CD8-positive, alpha-beta memory T cell (primary cell): ENCODE data around the gene ORAI1. TPM values are rescaled to one million over a fixed set of nuclear protein-coding genes. Genes with fewer than 3 reads are reported as not detected.
"Not testable (repeated sequence)": the region's sequence is repeated elsewhere in the genome, so short reads cannot be mapped to it uniquely, and the experiment has no call there.

Experiments
- CTCF ChIA-PET: fragments of 350-600 bp; sonication (Branson Sonifier 250); formaldehyde crosslinking; loops from one replicate; lab custom pipeline; 2021; ENCODE audit warnings: antibody characterized with exemption; lab: Charles Lee
- POLR2A ChIA-PET: fragments of 350-600 bp; sonication (Branson Sonifier 250); formaldehyde crosslinking; loops from one replicate; lab custom pipeline; 2021; ENCODE audit warnings: antibody characterized with exemption; lab: Charles Lee
- DNase-seq, 5 donors: peaks; one replicate each; pipeline versions ENCODE4 v3.0.0 to v3.0.0-alpha.2; 2020 to 2022; ENCODE audit warnings: mixed read lengths in 1 of 5
- H3K27ac ChIP-seq: one replicate; pipeline ENCODE4 v1.7.0; 2013; ENCODE audit warnings: low read depth, mild to moderate bottlenecking, low read length, moderate library complexity
- H3K27me3 ChIP-seq: 2 replicates; pipeline ENCODE4 v1.7.0; 2013; ENCODE audit warnings: low read length, mild to moderate bottlenecking; ENCODE audit not compliant: insufficient read depth, poor library complexity, severe bottlenecking
- H3K36me3 ChIP-seq: 2 replicates; pipeline ENCODE4 v1.7.0; 2013; ENCODE audit warnings: mild to moderate bottlenecking, low read length, moderate library complexity; ENCODE audit not compliant: insufficient read depth
- H3K4me1 ChIP-seq: 2 replicates; pipeline ENCODE4 v1.7.0; 2013; ENCODE audit warnings: mild to moderate bottlenecking, low read length, moderate library complexity; ENCODE audit not compliant: insufficient read depth
- H3K4me3 ChIP-seq: 2 replicates; pipeline ENCODE4 v1.7.0; 2013; ENCODE audit warnings: mild to moderate bottlenecking, low read length
- H3K9me3 ChIP-seq: 2 replicates; pipeline ENCODE4 v1.7.0; 2013; ENCODE audit warnings: mild to moderate bottlenecking, low read length
- H3K27ac Mint-ChIP-seq, 8 donors: one replicate each; pipeline ENCODE4 v1.8.0; 2020 to 2021; ENCODE audit warnings: mixed read lengths in 8 of 8, mild to moderate bottlenecking in 6 of 8, inconsistent platforms in 3 of 8, moderate library complexity in 3 of 8
- H3K27me3 Mint-ChIP-seq, 2 donors: one replicate each; pipeline ENCODE4 v1.8.0; 2020 to 2021; ENCODE audit warnings: mixed read lengths in 2 of 2, mild to moderate bottlenecking in 1 of 2, moderate library complexity in 1 of 2
- H3K36me3 Mint-ChIP-seq, 3 donors: one replicate each; pipeline ENCODE4 v1.8.0; 2020 to 2021; ENCODE audit warnings: mixed read lengths in 3 of 3, inconsistent platforms in 1 of 3, mild to moderate bottlenecking in 1 of 3
- H3K4me1 Mint-ChIP-seq, 3 donors: one replicate each; pipeline ENCODE4 v1.8.0; 2020 to 2021; ENCODE audit warnings: mixed read lengths in 3 of 3, inconsistent platforms in 1 of 3, mild to moderate bottlenecking in 1 of 3
- H3K4me3 Mint-ChIP-seq, 7 donors: one replicate each; pipeline ENCODE4 v1.8.0; 2020 to 2021; ENCODE audit warnings: mixed read lengths in 7 of 7, mild to moderate bottlenecking in 6 of 7, moderate library complexity in 4 of 7, inconsistent platforms in 2 of 7
- H3K9me3 Mint-ChIP-seq, 5 donors: one replicate each; pipeline ENCODE4 v1.8.0; 2020 to 2022; ENCODE audit warnings: mixed read lengths in 5 of 5, mild to moderate bottlenecking in 3 of 5, moderate library complexity in 2 of 5, inconsistent platforms in 1 of 5
- polyA plus RNA-seq: library from polyadenylated mRNA; unstranded; fragments of 300-500 nt; fragmentation: Illumina TruSeq; gene quantifications from one replicate; pipeline ENCODE4 v1.2.3, GENCODE V29; 2021
- total RNA-seq, 2 experiments: library from RNA; stranded (reverse); gene quantifications; one replicate each; pipeline ENCODE4 v1.2.3, GENCODE V29; 2021

The ORAI1 gene
- total and polyA plus RNA-seq, 3 experiments from 2014 or later: 61.9 to 237 (median 64.7) TPM

DNA sequence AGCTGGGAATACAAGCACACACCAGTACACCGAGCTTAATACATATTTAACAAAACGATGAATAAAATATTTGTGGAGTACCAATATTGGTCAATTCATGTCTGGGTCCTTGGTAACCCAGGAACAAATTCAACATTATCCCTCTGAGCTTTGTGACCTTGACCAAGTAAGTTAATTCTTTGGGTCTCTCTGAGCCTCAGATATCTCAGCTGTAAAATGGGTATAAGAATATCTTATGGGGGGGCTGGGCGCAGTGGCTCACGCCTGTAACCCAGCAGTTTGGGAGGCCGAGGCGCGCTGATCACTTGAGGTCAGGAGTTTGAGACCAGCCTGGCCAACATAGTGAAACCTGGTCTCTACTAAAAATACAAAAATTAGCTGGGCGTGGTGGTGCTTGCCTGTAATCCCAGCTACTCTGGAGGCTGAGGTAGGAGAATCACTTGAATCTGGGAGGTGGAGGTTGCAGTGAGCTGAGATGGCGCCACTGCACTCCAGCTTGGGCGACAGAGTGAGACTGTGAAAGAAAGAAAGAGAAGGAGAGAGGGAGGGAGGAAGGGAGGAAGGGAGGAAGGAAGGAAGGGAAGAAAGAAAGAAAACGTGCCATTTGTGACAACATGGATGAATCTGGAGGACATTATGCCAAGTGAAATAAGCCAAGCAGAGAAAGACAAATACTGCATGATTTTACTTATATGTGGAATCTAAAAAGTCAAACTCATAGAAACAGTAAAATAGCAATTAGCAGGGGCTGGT, 35.2 kb downstream of the ORAI1 start:
- not testable (repeated sequence) for H3K27ac ChIP-seq, H3K9me3 ChIP-seq, H3K4me3 ChIP-seq, H3K36me3 ChIP-seq, H3K27me3 ChIP-seq, H3K27me3 Mint-ChIP-seq, DNase-seq, H3K9me3 Mint-ChIP-seq
- Mint-ChIP-seq H3K27ac (peak overlapping the region; percentile 47 to 99 (median 76)), H3K4me3 (peak overlapping the region in 1 of 7 donors; percentile 52), H3K4me1 (peaks cover 67 to 89% (median 88%) of the 10 kb centered on the region in 3 donors), H3K36me3 (peaks cover 0 to 17% (median 0%) of the 10 kb centered on the region in 3 donors)
- CTCF ChIA-PET: interaction anchor here (0.5 to 5.1 kb wide), 6 partner anchors 8 to 34 kb away, joined by 3 to 54 read pairs (median 4); partner anchors contain the start of genes MORN3 and ORAI1
- POLR2A ChIA-PET: interaction anchor here (1.4 to 2.1 kb wide), 2 partner anchors 13 to 34 kb away, joined by 6 to 35 read pairs; no protein-coding TSS in a partner anchor
- peaks cover 91% of the 10 kb centered on the region for H3K4me1 ChIP-seq

GRCh38 chr12:121663610-121663929, 37.2 kb downstream of the ORAI1 start:
- Mint-ChIP-seq H3K9me3 (no peaks in the 10 kb centered on the region), H3K4me3 (peak overlapping the region; percentile 82 to 95 (median 93)), H3K4me1 (peaks cover 58 to 85% (median 75%) of the 10 kb centered on the region in 3 donors), H3K27ac (peak overlapping the region; percentile 92 to 99 (median 98)), H3K27me3 (peaks cover 0 to 9% of the 10 kb centered on the region in 2 donors), H3K36me3 (peaks cover 0 to 23% (median 0%) of the 10 kb centered on the region in 3 donors)
- Histone ChIP-seq H3K4me3 (peak overlapping the region; percentile 52), H3K4me1 (peaks cover 89% of the 10 kb centered on the region), H3K9me3 (no peaks in the 10 kb centered on the region), H3K27me3 (no peaks in the 10 kb centered on the region), H3K27ac (peak overlapping the region; percentile 83), H3K36me3 (no peaks in the 10 kb centered on the region)
- no peak for DNase-seq
- POLR2A ChIA-PET: interaction anchor here (1.0 to 1.4 kb wide), 2 partner anchors 9 to 37 kb away, joined by 5 read pairs; partner anchors contain the start of gene ORAI1
- CTCF ChIA-PET: interaction anchor here (0.9 kb wide), 1 partner anchor 9 kb away, joined by 3 read pairs; no protein-coding TSS in a partner anchor

- not testable (repeated sequence) for H3K27ac ChIP-seq, H3K27me3 ChIP-seq, H3K9me3 Mint-ChIP-seq, DNase-seq, H3K27me3 Mint-ChIP-seq, H3K9me3 ChIP-seq, H3K36me3 ChIP-seq, H3K4me3 ChIP-seq
- H3K4me1 ChIP-seq: peaks cover 77% of the 10 kb centered on the region
- H3K27ac Mint-ChIP-seq: peak overlapping the region in 6 of 8 donors; percentile 68 to 93 (median 86)
- H3K36me3 Mint-ChIP-seq: peaks cover 0 to 30% (median 0%) of the 10 kb centered on the region in 3 donors
- CTCF ChIA-PET: interaction anchor here (6.5 to 8.2 kb wide), 2 partner anchors 8 to 113 kb away, joined by 54 to 81 read pairs; no protein-coding TSS in a partner anchor
- H3K4me3 Mint-ChIP-seq: peak overlapping the region in 4 of 7 donors; percentile 33 to 60 (median 48)
- peaks cover 49 to 70% (median 57%) of the 10 kb centered on the region in 3 donors for H3K4me1 Mint-ChIP-seq
- POLR2A ChIA-PET: interaction anchor here (0.5 kb wide), 1 partner anchor 87 kb away, joined by 3 read pairs; no protein-coding TSS in a partner anchor
Measured at GRCh38 chr12:121666829-121667228, 40.5 kb downstream of the ORAI1 start.

- Histone ChIP-seq H3K27me3 (no peaks in the 10 kb centered on the region), H3K4me3 (no peak overlapping the region), H3K27ac (no peak overlapping the region), H3K4me1 (peaks cover 69% of the 10 kb centered on the region), H3K9me3 (no peaks in the 10 kb centered on the region), H3K36me3 (no peaks in the 10 kb centered on the region)
- Mint-ChIP-seq H3K4me3 (peak overlapping the region in 4 of 7 donors; percentile 28 to 77 (median 52)), H3K27ac (peak overlapping the region; percentile 68 to 100 (median 84)), H3K27me3 (peaks cover 0 to 13% of the 10 kb centered on the region in 2 donors), H3K36me3 (peaks cover 0 to 32% (median 0%) of the 10 kb centered on the region in 3 donors), H3K9me3 (no peaks in the 10 kb centered on the region), H3K4me1 (peaks cover 51 to 72% (median 59%) of the 10 kb centered on the region in 3 donors)
- CTCF ChIA-PET: interaction anchor here (0.6 to 8.2 kb wide), 24 partner anchors 10 to 1771 kb away, joined by 3 to 81 read pairs (median 4); partner anchors contain the start of genes ORAI1, RHOF and TMEM120B
- POLR2A ChIA-PET: interaction anchor here (0.8 to 1.5 kb wide), 8 partner anchors 11 to 116 kb away, joined by 3 to 19 read pairs (median 5); partner anchors contain the start of gene ORAI1
- DNase-seq: peak; percentile 24 to 70 (median 32)
Measured at GRCh38 chr12:121668750-121669520, 42.6 kb downstream of the ORAI1 start.

- H3K4me3 Mint-ChIP-seq: peak within 1 kb of the TSS in 5 of 7 donors; percentile 26 to 77 (median 46)
- H3K4me1 Mint-ChIP-seq: peaks cover 46 to 66% (median 54%) of the 10 kb centered on the region in 3 donors
- no peak within 1 kb of the TSS for H3K27ac ChIP-seq
- no peaks in the 10 kb centered on the region for H3K9me3 ChIP-seq
- no peaks in the 10 kb centered on the region for H3K36me3 ChIP-seq
- POLR2A ChIA-PET: interaction anchor here (0.6 to 1.5 kb wide), 3 partner anchors 31 to 90 kb away, joined by 3 to 19 read pairs (median 3); no protein-coding TSS in a partner anchor
- peaks cover 0 to 27% (median 0%) of the 10 kb centered on the region in 3 donors for H3K36me3 Mint-ChIP-seq
- no peak for DNase-seq
- peaks cover 0 to 13% of the 10 kb centered on the region in 2 donors for H3K27me3 Mint-ChIP-seq
- CTCF ChIA-PET: interaction anchor here (0.7 to 8.2 kb wide), 13 partner anchors 10 to 187 kb away, joined by 3 to 81 read pairs (median 11); partner anchors contain the start of gene ORAI1
- peaks cover 64% of the 10 kb centered on the region for H3K4me1 ChIP-seq
- H3K4me3 ChIP-seq: no peak within 1 kb of the TSS
- peak within 1 kb of the TSS; percentile 68 to 100 (median 86) for H3K27ac Mint-ChIP-seq
- no peaks in the 10 kb centered on the region for H3K27me3 ChIP-seq
- H3K9me3 Mint-ChIP-seq: no peaks in the 10 kb centered on the region
Measured at GRCh38 chr12:121669521-121669900, 43.2 kb downstream of the ORAI1 start, which contains the start of gene MORN3. TSS of gene MORN3 (minus strand) at chr12:121669654. CDS start at chr12:121669483, 171 bp downstream.

GRCh38 chr12:121673013-121673511, 46.7 kb downstream of the ORAI1 start:
- Histone ChIP-seq H3K27me3 (no peaks in the 10 kb centered on the region), H3K9me3 (no peaks in the 10 kb centered on the region), H3K27ac (peak overlapping the region; percentile 100), H3K36me3 (no peaks in the 10 kb centered on the region), H3K4me3 (peak overlapping the region; percentile 80), H3K4me1 (peaks cover 37% of the 10 kb centered on the region)
- ChIA-PET POLR2A (interaction anchor here (0.7 to 2.6 kb wide), 7 partner anchors 44 to 133 kb away, joined by 3 to 54 read pairs (median 5); partner anchors contain the start of genes ORAI1 and SETD1B), CTCF (interaction anchor here (0.9 to 8.2 kb wide), 9 partner anchors 9 to 178 kb away, joined by 3 to 81 read pairs (median 11); partner anchors contain the start of gene ORAI1)
- Mint-ChIP-seq H3K27ac (peak overlapping the region; percentile 100), H3K36me3 (peaks cover 0 to 13% (median 0%) of the 10 kb centered on the region in 3 donors), H3K4me3 (peak overlapping the region; percentile 96 to 99 (median 97)), H3K9me3 (no peaks in the 10 kb centered on the region), H3K4me1 (peaks cover 34 to 41% (median 34%) of the 10 kb centered on the region in 3 donors), H3K27me3 (peaks cover 0 to 13% of the 10 kb centered on the region in 2 donors)
- peak in 1 of 5 donors; percentile 66 for DNase-seq

- ChIA-PET CTCF (no interaction called here), POLR2A (no interaction called here)
- Histone ChIP-seq H3K27me3 (no peaks in the 10 kb centered on the region), H3K27ac (no peak overlapping the region), H3K9me3 (no peaks in the 10 kb centered on the region), H3K36me3 (no peaks in the 10 kb centered on the region), H3K4me3 (no peak overlapping the region), H3K4me1 (peaks cover 18% of the 10 kb centered on the region)
- Mint-ChIP-seq H3K27me3 (peaks cover 0 to 15% of the 10 kb centered on the region in 2 donors), H3K9me3 (no peaks in the 10 kb centered on the region), H3K36me3 (peaks cover 0 to 4% (median 0%) of the 10 kb centered on the region in 3 donors), H3K4me3 (peak overlapping the region in 1 of 7 donors; percentile 77), H3K27ac (peak overlapping the region in 7 of 8 donors; percentile 56 to 88 (median 76)), H3K4me1 (peaks cover 25 to 31% (median 27%) of the 10 kb centered on the region in 3 donors)
- no peak for DNase-seq
Measured at GRCh38 chr12:121676190-121676589, 49.9 kb downstream of the ORAI1 start.
